NCI-H2107 treated with DMSO at 0.1 percent for 48 hours (cell line): ENCODE measurements around the gene ZNF184.

Source experiments
- DNase-seq: peaks from one replicate; lab custom pipeline; 2025; ENCODE audit not compliant: unreplicated experiment; lab: John Stamatoyannopoulos, UW

ZNF184 gene

DNA sequence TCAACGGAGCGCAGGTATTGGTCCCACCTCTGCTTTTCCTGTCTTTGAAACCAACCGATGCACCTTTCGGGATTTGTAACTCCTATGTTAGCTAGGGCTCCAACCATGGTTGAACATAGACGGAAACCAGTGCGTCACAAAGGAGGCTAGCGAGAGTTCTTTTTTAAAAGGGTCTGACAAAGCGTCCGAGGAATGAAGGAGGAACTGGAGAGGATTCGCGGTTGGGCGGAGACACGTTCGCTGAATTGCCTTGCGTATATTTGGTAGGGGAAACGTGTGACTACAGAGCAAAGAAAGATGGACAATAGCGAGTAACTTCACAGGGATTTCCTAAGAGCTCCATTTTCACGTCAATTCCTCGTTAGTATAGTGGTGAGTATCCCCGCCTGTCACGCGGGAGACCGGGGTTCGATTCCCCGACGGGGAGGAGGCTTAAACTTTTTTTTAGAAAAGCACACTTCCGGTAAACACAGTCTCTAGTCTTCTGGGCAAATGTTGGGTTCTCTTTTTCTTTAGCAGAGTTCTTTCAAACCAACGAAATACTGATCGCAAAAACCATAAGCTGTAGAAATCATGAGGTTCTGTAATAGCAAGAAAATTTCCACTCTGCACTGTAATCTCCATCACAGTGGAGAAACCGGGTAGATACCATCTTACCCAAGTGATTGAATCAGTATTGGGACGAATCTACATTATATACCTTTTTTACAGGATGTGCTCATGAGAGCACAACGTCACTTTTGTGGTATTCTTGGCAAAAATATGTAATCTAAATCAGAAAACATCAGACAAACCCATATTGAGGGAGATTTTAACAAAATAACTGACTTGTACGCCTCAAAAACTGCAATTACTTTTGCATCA lies 6.6 kb upstream of the ZNF184 start:
- DNase-seq: peak; percentile 20

DNA sequence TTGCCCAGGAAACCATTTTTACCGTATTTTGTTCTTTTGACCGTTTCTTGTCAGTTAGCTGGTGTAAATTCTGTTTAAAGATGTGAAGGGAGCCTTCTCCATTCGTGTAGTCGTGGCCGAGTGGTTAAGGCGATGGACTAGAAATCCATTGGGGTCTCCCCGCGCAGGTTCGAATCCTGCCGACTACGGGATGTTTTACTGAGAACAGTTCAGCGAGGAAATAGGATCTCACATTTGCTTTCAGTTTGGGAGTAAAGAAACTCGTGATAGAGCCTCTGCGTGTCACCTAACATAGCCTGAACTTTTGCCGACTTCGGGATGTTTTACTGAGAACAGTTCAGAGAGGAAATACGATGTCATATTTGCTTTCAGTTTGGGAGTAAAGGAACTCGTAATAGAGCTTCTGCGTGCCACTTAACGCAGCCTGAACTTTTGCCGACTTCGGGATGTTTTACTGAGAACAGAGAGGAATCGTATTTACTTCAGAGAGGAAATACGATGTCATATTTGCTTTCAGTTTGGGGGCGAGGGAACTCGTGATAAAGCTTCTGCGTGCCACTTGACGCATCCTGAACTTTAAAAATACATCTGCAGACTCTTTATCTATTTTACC lies 5.9 kb upstream of the ZNF184 start:
- peak; percentile 69 for DNase-seq

DNA sequence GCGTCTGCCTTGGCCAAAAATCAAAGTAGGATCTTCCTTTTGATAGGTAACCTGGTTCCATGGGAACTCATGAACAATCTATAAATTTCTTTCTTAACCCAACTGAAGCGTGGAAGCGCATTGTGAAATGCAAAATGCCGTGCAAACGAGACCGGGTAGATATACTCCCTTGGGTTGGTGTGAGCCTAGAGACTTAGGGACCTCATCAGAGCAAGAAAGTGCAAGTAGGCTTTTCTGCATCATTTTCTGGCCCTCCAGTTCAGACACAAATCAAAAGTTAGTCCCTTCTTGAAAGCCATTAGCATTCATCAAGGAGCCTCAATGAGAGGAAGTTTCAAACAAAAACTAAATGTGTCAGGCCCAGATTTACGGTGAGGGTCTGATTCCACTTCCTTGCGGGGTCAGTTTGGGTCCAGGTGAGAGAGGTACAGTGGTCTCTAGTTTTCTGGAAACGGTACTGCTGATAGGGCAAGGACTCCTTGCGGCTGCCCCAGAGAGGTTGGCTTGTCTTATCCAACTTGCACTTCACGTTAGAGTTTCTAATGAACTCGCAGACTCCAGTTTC lies 5.3 kb upstream of the ZNF184 start:
- no peak for DNase-seq

DNA sequence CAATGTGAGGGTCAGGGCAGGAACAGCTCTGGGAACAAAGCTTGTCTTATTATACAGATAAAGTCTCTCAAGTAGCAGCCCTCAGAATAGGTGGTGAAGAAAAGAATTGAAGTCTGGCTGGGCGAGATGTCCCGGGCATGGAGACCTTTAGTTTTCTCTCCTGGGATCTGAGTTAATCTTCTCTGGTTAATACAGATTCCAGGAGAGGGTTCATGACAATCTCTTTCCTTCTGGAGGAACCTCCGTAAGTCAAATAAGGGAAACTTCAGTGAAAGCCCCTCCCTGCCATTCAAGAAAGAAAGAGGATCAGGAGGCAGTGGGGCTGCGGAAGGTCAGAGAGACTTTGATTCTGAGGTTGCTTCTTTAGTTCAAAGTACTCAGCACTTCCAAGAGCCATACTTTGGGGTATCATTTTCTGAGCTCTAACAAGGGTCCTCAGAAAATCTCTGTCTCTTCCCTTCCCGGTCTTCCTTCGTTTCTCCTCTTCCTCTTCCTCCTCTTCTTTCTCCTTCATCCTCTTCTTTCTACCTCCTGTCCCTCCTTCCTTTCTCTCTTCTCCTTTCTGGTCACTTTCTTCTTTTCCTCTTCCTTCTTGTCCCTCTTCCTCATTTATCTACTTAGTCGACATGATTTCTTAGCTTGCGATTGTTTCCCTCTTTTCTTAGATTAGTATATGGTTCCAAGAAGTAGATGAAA lies 4.6 kb upstream of the ZNF184 start:
- DNase-seq: no peak

DNA sequence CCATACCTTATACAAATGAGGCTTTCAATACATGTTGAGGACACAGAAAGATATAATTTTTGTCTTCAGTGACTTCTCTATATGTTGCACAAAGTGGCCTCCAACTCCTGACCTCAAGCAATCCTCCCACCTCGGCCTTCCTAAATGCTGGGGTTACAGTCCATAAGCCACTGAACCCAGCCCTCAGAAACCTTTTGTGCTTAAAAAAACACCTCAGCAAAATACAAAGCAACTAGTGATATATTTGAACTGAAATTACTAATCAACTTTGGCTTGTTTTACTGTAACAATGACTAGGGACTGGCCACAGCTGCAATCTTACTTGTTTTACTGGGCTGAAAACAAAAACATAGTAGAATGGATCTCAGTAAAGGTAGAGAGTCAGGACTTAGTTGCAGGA lies 3.2 kb upstream of the ZNF184 start:
- no peak for DNase-seq

DNA sequence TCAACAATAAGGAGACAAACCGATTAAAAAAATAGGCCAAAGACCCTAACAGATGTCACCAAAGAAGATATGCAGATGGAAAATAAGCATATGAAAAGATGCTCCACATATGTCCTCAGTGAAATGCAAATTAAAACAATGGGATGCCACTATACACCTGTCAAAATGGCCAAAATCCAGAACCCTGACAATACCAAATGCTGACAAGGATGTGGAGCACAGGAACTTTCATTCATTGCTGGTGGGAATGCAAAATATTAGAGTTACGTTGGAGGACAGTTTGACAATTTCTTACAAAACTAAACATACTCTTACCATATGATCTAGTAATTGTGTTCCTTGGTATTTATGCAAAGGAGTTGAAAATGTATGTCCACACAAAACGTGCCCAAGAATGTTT lies 1.8 kb upstream of the ZNF184 start:
- no peak for DNase-seq

DNA sequence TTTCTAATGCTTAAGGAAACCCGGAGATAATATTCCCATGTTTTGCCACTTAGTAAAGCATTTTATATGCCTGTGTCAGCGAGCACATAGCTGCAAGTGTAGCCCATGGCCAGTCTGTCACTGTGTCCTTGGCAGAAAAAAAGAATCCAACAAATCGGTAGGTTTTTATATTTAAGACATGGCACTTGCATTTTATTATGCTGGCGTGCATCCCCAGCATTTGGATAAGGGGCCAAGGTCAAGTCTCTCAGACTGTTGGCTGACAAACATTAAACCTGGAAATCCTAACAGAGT lies 1.2 kb upstream of the ZNF184 start:
- no peak for DNase-seq

DNA sequence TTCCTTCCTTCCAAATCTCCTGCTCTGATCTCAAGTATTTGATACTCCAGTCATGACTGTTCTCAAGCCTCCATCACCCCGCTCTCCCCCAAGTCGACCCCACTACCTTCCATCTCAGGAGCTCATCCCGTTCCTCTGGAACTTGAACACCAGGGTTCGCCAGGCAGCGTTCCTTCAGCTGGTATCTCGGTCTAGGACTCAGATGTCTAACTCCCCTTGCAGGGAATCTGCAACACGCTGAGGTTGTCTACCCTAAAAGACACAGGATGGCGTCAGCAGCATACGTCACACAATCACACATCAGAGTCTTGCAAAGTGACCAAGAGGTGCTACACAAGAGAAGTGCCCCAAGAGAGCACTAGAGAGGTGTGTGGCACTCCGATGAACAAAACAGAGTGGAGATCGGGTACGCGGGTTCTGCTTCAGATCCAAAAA lies 706 bp downstream of the ZNF184 start:
- DNase-seq: peak; percentile 9

DNA sequence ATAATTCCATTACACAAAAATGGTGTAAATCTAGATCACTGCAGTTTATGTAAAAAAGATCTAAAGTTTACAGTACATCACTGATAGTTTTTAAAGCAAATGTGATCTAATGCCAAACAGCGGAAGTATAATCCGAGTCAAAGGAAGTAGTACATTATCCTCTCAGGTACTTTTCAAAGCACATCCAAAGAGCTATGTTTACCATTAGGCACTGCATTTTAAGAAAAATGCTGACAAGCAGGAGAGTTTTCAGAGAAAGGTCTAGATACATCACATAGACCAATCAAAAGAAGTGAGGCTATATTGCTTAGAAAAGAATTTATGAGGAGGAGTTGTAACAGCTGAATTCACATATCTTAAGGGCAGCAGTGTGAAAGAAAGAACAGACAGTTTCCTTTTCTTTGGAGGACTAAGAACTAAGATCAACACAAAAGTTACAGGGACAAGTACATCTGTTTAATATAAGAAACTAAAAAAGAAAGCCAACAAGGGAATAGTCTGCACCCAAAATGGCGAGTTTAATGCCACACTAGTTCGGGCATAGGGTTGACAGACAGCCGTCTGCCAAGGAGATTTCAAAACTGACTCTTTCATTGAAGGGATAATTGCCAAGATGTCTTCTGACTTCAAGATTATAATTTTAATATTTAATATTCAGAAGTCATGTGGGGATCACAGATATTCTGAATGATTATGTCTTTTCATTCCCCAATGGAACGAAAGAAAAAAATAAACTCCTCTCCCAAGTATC lies 1.4 kb downstream of the ZNF184 start:
- no peak for DNase-seq

DNA sequence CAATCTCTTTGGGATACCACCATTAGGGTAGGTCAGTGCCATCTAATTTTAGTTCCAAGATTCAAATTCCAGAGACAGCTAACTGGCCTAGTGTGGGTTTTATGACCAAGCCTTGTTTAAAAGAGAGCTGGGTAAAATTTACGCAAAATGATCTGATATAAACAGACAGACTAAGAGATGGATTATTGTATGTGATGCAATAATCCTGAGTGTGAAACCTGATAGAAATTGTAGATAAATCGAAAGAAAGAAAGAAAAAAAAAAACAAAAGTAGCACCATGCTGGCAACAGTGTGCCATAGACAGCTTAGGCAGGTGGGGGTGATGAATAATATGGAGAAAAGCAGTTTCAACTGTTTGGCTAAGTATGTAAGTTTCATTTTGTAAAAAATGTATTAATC lies 2.9 kb downstream of the ZNF184 start:
- DNase-seq: no peak

DNA sequence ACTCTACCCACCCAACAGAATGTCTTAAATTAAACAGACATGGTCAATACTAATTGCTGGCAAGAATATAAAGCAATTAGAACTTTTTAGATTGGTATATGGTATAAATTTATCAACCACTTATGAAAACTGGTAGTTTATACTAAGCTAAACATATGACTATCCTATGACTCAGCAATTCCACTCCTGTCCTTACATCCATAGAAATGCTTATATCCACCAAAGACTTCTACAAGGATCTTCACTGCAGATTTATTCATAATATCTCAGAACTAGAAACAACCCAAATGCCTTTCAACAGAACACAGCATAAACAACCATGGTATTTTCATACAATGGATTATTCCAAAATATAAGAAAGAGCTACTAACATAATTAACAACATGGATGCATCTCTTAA lies 4.6 kb downstream of the ZNF184 start:
- DNase-seq: no peak

DNA sequence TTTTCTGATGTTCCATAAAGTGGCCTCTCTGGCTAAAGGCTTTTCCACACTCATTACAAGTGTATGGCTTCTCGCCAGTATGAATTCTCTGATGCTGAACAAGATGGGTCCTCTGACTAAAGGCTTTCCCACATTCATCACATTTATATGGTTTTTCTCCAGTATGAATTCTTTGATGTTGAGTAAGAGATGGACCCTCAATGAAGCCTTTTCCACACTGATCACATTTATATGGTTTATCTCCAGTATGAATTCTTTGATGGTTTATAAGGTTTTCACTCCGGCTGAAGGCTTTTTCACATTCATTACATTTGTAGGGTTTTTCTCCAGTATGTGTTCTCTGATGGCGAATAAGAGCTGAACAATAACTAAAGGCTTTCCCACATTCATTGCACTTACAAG lies 20.4 kb downstream of the ZNF184 start:
- DNase-seq: no peak

DNA sequence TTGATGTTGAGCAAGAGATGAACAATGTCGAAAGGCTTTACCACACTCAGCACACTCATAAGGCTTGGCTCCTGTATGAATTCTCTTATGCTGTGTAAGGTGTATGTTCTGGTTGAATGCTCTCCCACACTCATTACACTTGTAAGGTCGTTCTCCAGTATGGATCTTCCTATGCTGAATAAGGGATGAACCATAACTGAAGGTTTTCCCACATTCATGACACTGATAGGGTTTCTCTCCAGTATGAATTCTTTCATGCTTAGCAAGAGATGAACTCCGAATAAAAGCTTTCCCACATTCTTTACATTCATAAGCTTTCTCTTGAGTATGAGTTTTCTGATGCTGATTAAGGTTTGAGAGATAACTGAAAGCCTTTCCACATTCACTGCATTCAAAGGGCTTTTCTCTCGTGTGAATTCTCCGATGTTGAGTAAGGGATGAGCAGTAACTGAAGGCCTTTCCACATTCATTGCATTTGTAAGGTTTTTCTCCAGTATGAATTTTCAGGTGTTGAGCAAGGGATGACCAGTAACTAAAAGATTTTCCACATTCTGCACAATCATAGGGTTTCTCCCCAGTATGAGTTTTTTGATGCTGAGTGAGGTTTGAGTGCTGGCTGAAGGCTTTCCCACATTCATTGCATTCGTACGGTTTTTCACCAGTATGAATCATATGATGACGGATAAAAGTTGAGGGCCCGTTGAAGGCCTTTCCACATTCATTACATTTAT lies 21.1 kb downstream of the ZNF184 start:
- DNase-seq: no peak

DNA sequence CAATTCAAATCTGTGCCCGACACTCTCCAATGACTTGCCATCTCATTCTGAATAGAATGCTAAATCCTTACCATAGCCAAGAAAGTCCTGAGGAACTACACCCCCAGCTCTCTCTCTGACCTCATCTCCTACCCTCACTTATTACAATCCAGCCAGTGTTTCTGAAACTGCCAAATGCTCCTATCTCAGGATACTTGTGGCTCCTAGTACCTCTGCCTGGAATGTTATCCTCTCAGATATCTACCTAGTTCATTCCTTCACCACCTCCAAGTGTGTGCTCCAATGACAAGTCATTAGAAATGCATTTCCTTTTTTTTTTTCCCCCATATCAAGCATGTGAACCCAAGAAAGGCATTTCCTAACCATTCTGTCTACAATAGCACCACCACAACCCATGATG lies 24.4 kb downstream of the ZNF184 start:
- DNase-seq: no peak

DNA sequence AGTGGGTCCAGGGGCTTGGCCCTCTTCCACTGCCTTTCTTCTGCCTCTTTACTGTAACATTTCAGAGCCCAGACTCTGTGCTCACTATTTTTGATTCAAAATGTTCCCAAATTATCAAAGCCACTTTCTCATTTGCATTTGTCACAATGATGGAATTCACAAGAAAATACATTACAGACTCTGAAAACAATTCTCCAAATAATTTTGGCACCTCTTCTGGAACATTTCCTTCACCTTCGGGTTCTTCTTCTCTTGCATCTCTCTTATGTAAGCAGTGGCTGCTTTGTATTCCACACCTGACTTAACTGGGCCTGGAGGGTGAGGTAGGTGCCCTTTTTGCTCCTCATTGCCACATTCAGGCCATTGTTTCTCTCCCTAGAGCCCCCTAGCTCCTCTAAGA lies 30.0 kb downstream of the ZNF184 start:
- no peak for DNase-seq

DNA sequence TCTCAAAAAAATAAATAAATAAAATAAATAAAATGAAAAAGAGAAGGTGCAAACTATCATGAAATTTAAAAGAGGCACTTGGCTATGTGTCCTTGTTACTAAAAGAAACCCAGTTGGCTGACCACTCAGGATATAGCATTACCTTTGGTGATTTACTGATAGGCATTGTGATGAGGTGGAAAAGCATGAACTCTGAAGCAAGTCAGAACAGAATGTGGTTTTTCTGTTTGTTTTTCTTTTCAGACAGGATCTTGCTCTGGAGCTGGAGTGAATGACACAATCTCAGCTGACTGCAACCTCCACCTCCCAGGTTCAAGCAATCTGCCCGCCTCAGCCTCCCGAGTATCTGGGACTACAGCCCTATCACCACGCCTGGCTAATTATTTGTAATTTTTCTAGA lies 31.9 kb downstream of the ZNF184 start:
- no peak for DNase-seq

DNA sequence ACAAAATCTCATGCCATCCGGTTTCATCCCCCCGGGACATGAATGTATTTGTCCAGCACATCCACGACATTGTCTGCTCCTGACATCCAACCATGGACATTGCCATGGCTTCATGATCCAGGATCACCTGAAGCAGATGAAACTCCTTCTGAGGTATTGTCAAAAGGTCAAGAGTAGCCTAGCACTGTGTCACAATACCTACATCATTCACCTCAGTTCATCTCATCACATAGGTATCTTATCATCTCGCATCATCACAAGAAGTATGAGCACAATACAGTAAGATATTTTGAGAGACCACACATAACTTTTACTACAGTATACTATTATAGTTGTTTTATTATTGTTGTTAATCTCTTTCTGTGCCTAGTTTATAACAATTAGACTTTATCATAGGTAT lies 33.5 kb downstream of the ZNF184 start:
- no peak for DNase-seq

DNA sequence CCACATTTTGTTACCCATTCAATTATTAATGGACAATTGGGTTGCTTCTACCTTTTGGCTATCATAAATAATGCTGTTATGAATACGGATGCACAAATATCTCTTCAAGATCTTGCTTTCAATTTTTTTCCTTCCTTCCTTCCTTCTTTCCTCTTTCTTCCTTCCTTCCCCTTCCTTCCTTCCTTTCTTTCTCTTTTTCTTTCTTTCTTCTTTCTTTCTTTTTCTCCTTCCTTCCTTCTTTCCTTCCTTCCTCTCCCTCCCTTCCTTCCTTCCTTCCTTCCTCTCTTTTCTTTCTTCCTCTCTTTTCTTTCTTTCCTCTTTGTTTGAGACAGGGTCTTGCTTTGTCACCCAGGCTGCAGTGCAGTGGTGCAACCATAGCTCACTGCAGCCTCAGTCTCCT lies 39.2 kb downstream of the ZNF184 start:
- DNase-seq: no peak

DNA sequence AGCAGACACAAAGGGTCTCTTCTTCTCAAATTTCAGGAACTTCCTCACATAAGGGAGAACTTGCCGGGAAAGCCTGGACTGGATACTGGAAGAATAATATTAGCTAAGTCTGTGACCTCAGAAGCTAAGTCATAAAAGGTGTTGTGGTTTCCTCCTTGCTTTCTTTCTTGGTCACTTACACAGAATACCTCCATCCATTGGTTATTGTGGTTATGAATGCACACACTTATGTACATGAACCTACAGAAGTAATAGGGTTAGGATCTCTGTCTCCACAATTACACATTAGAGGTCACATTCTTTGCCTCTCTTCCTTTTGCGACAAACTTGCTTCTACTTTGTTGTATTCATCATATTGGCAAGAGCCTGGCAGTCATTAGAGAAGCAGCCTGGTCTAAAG lies 43.9 kb downstream of the ZNF184 start:
- DNase-seq: no peak

DNA sequence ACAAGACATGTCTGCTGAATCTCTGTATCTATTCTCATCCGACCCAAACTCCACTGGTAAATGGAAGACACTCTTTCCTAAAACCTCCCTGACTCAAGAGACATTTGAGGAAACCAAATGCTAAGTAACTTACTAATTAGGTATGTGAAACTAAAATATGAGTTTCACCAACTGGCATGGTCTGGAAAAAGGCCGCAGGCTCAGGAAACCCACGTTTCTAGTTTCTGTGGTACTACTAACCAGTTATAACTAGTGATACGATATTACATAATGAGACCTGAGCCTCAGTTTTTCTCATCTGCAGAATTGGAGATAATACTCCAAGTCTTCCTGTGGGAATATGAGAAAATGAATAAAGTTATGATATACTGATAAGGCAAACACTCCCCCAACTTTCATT lies 44.4 kb downstream of the ZNF184 start:
- DNase-seq: no peak
